GM23248 (cell line): Measurements from ENCODE around the gene RBM23.

Experiments used
- EZH2 ChIP-seq: fragments of 200-600 bp; sonication (generic); IDR thresholded peaks from 2 replicates; pipeline ENCODE4 v1.6.1; 2018; ENCODE audit warnings: antibody characterized with exemption, mild to moderate bottlenecking; ENCODE audit not compliant: insufficient read depth, poor library complexity, severe bottlenecking
- EZH2phosphoT487 ChIP-seq: fragments of 200-600 bp; sonication (generic); IDR thresholded peaks from 2 replicates; pipeline ENCODE4 v1.6.1; 2018; ENCODE audit warnings: antibody characterized with exemption, moderate library complexity, mild to moderate bottlenecking, low read depth; ENCODE audit not compliant: insufficient read depth

DNA sequence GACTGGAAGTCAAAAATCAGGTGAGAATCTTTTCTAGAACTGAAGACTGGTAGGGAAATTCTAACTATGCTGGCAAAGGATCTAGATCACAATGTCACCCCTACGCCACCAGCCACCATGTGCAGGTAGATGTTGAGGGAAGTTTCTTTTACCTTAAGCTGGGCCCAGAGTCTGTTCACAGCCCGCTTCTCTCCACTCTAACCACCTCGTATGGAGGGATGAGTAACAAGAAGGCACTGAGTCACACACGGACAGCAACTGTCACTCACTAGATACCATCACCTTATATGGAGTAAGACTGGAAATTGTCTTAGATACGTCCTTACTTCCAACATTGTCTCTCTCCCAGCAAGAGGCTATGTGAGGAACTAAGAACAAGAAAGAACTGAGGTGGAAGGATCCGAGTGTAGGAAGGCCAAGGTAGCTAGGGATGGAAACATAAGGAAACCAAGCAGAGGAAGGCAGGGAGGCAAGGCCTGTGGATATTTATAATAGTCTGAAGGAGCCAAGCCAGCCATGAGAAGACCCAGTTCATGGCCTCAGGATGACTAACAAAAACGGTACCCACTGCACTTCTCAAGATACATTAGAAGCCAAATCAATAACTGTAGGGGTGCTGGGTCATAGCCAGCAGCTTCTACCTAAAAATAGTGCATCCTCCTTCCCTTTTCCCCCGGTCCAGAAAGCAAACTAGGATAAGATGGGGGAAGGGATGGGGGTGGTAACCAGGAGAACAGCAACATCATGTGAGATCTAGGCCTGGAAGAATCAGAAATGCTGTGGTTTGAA is 20.5 kb downstream of the RBM23 start:
- no peak for TF ChIP-seq EZH2
- TF ChIP-seq EZH2phosphoT487 = no peak
